GM18867 (cell line): ENCODE data around the gene VTI1A.
"Not testable (repeated sequence)": the region's sequence is repeated elsewhere in the genome, so short reads cannot be mapped to it uniquely, and the experiment has no call there.

Source experiments
- ATAC-seq: cut with Tn5 transposase; IDR thresholded peaks from one replicate; pipeline ENCODE4 v1.9.1; 2021; ENCODE audit warnings: mild to moderate bottlenecking, moderate library complexity; ENCODE audit not compliant: unreplicated experiment

Gene VTI1A

DNA sequence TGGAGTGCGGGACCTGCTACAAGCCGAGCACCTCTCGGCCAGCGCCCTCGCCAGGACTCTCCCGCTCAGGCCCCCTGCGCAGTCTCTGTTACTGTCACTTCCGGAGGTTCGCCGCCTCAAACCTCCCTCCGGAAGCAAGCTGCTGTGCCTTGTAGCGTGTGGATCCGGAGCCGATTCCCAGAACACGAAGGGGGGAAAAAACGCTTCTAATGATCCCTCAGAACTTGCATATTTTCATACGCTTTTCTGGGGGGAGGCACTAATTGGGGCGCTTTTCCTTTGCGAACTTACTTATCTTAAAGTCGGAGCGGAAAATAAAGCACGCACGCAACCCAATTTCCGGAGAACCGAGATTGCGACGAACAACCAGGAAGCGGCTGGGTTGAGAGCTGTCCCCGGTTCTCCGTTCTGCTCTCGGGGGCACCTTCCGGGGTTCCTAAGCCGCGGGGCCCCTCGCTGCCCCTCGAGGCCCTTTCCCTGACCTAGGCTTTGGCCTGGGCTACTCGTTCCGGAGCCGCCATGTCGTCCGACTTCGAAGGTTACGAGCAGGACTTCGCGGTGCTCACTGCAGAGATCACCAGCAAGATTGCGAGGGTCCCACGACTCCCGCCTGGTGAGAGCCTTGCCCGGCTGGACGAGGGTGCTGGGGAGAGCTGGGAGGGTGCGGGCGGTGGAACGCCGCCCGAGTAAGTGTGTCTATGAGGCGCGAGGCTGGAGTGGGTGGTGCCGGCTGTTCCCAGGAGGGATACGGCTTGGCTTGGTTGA, at the start of gene VTI1A, which contains the start of gene ZDHHC6:
Gene VTI1A (plus strand): TSS at position 361 of the 765 bp plus-strand sequence. CDS start 159 bp downstream, at position 520.
Gene ZDHHC6 (minus strand): TSS at position 60 of the 765 bp plus-strand sequence. CDS start 1,478 bp downstream, outside the sequence.
- ATAC-seq, result peak; percentile 94

GRCh38 chr10:112397592-112397991, 49.4 kb upstream of the VTI1A start:
- ATAC-seq, result no peak

DNA sequence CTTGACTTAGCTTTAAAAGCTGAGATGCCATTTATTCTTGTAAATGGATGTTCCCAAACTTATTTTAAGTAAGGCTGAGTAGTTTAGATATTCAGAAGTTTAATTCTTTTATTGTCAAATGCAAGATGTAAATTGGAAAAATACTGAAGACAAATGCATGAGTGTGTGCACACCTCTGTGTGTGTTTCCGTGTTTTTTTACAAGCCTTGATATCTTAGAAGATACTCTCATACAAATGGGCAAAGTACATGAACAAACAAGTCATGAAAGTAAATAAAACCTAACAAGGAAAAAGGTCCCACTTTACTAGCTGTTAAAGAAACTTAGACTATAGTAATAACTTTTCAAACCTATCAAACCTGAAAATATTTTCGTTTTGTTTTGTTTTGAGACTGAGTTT, 44.1 kb upstream of the VTI1A start:
- no peak for ATAC-seq

DNA sequence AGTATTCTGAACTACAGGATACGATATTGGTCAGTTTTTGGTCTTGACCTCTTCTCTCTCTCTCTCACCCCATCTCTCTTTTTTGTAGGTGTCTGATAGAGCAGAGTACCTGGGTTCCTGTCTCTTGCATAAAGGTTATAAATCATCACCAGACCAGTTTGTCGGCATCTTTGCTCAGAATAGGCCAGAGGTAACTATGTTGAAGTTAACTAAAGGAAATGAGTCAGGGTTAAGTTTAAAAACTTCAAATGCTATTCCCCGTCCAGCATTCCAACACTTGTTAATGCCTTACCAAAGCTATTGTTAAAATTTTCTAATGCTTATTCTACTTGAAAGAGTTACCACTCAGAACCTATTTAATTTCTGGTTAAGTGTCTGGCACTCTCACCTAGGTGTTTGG, 42.4 kb upstream of the VTI1A start:
- ATAC-seq, result no peak

GRCh38 chr10:112406806-112407205, 40.2 kb upstream of the VTI1A start:
- not testable (repeated sequence) for ATAC-seq

- no peak for ATAC-seq
Observed at GRCh38 chr10:112407696-112408095, 39.3 kb upstream of the VTI1A start.

- no peak for ATAC-seq
Observed at GRCh38 chr10:112409299-112409698, 37.7 kb upstream of the VTI1A start.

- no peak for ATAC-seq
Observed at GRCh38 chr10:112409755-112410154, 37.3 kb upstream of the VTI1A start.

DNA sequence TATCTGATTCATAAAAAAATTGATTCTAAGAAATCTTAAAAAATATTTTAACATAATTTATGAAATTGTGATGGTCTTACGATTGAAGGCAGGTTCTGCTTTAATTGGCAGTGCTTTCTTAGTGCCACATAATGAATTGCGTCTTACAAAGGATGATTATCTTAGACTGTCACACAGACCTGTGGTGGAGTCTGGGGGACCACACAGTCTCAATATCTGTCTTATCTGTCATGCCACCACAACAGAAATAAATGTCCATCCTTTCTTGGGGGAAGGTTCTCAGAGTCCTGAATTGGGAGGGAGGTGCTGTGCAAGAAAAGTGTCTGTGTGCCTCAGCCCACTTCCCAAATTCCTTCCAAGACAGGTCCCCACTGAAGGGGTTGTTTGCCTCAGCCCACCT, 34.3 kb upstream of the VTI1A start:
- ATAC-seq, result no peak

GRCh38 chr10:112421731-112422130, 25.3 kb upstream of the VTI1A start:
- no peak for ATAC-seq

GRCh38 chr10:112424651-112425050, 22.4 kb upstream of the VTI1A start:
- ATAC-seq, result no peak

DNA sequence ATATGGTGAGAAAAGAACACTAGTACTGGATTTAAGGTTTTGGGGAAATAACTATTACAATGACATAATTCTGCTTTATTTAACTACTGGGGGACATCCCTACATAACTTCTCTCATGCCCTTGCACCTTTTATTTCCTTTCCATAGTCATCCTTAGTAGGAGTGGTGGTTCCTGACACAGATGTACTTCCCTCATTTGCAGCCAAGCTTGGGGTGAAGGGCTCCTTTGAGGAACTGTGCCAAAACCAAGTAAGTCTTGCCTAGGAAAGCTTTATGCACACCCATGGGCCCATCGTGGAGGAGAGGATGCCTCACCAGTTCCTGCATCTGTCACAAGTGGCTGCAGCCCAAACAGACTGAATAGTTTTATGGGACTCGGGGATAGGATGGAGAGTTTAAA, 20.9 kb upstream of the VTI1A start:
- ATAC-seq, result no peak

DNA sequence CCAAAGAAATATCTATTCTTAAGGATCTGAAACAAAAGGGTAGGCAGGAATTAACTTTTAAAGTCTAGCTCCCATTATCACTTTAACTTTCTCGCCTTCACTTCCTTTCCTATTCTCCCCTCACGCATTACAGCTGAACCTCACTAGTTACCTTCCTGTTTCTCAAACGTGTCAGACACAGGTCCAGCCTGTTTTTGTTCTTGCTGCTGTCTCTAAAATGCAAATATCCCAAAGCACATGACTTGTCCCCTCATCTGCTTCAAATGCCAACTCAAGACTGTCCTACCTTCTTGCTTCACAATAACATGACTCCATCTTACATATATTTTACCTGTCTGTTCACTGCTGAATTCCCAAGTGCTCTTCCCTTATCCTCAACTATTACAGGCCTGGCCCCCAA, 17.9 kb upstream of the VTI1A start:
- ATAC-seq, result peak; percentile 70

DNA sequence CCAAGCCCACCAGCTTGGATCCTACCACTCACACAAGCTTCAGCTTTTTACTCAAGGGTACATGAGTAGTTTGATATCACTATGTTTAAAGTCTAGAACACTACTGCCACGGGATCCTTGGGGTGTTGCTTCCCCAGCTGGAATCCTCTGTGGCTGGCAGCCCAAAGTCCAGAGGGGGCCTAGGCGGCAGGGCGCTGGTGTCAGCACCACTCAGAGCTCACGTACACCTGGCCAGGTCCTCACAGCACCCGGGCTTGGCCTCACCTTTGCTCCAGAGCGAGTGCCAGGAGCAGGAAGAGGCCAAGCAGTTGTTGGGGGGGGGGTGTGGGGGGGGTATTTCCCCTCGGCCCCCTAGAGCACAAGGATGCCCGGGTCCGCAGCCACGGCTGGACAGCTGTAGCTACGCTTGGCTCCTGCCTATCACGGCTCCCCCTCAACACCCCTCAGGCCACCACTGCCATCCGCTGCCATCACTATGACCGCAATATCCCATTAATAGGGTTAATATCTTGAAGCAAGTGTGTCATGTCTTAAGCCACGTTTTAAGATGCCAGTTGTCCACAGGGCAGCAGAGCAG, 17.3 kb upstream of the VTI1A start:
- peak; percentile 8 for ATAC-seq

DNA sequence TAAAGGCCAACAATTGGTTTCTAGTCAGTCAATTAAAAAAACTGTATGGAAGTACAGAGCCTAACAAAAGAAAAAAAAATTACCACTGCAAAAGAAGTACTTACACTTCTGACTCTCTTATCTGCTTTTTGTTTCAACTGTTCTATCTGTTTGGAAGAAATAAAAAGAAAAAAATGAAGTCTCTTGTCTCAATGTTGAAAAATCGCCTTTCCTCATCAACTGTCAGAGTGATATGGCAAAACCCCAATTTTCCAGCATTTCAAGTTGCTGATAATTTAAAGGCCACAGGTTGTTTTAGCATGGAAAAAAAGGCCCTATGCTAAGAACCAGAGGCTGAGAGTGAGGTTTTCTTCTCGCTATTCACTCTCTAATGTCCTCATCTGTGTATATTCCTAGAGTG, 13.9 kb upstream of the VTI1A start:
- ATAC-seq, result no peak

GRCh38 chr10:112434988-112435619, 11.9 kb upstream of the VTI1A start:
- peak; percentile 53 for ATAC-seq

DNA sequence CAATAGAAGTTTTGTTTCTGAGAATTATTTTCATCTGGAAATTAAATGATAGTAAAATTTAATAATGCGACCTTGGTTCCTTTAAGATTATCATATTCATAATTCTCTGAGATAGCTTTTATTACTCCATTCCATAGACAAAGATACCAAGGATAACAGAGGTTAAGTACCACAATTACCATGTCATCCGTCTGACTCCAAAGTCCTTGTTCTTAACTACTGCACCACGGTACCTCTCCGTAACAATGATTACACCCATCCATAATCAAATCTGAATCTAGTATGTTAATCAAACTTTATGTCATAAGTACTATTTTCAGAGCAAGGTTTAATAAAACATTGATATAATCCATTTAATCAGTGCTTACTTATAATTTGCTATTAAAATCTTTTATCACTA, 8.7 kb upstream of the VTI1A start:
- ATAC-seq, result no peak

DNA sequence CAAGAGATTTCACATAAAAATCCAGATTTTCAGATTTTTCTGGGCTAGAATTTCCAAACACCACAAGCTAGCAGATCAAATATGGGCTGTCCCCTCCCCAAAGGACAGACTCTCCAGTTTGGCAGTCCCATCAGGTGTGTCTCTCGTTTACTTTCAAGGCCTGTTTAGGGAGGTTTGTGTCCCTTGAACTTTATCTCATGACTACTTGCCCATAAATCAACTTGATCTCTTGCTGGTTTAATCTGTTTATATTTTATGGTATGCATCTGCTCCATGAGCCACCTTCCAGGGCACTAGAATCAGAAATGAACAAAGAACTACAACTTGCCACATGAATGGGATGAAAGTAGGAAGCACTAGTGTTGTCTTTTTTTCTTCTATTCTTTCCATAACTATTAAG, 5.5 kb upstream of the VTI1A start:
- ATAC-seq, result no peak

GRCh38 chr10:112442063-112442462, 5.0 kb upstream of the VTI1A start:
- ATAC-seq, result no peak

DNA sequence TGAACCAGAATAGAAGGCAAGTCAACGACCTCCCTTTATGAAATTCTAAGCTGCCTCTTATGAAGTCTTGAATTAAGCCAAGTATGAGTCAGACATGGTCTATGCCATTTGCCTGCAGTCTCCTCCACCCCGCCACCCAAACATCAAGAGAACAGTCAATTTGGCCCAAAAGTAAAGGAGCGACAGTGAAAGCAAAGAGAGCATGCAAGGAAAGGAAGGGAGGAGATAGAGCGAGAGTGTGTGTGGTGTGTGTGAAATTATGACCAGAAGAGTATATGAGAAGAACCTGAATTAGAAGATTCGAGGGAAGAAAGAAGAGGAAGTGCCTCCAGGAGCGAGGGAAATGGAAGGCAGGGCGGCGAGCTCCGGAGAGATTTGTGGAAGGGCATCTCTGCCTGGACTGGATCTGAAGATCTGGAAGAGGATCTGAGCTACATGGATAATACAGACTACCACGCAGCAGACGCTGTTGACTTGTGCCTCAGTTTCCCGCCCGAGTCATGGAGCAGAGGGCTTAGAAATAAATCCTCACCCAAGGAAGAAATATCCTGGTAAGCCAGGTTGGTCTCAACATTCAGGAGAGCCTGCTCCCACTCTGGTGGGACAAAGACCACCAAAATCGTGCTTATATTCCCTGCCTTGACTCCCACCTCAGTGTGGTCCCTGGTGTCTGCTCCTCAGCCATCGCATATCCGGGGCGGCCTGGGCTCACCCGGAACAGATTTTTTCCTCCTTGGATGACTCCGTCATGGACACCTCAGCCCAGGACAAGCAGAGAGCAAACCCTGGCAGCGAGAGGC, 760 bp upstream of the VTI1A start:
- no peak for ATAC-seq

DNA sequence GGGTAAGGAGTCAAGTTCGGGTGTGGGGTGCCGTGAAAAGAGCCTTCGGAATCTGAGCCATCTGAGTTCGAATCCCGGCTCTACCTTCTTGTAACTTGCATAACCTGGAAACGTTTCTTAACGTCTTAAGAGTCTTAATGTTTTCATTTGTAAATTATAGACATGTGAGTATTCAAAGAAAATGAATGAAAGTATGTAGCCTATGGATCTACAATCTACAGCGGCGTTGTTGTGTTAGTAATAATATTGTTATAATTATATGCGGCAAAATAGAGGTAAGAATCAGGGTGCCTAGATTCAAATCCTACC, 559 bp downstream of the VTI1A start:
- no peak for ATAC-seq
